D721Med (cell line): ENCODE measurements around the gene CALY.
A peak's percentile ranks its signal among the peaks of the same experiment; 100 is the strongest.

Source experiments
- DNase-seq: peaks from one replicate; pipeline ENCODE4 v3.0.0; 2011; ENCODE audit warnings: low spot score; ENCODE audit not compliant: insufficient read length
- FAIRE-seq: peaks from 2 replicates; lab custom pipeline; 2011; peaks lifted over from hg19 to GRCh38; lab: Jason Lieb, UNC
- TF ChIP-seq, protein P1 (sequence below): IDR thresholded peaks from 2 replicates; pipeline ENCODE4 v1.5.1; 2012; ENCODE audit warnings: mild to moderate bottlenecking, control low read depth; ENCODE audit not compliant: insufficient read depth; ENCODE audit errors: missing control alignments

Gene CALY

DNA sequence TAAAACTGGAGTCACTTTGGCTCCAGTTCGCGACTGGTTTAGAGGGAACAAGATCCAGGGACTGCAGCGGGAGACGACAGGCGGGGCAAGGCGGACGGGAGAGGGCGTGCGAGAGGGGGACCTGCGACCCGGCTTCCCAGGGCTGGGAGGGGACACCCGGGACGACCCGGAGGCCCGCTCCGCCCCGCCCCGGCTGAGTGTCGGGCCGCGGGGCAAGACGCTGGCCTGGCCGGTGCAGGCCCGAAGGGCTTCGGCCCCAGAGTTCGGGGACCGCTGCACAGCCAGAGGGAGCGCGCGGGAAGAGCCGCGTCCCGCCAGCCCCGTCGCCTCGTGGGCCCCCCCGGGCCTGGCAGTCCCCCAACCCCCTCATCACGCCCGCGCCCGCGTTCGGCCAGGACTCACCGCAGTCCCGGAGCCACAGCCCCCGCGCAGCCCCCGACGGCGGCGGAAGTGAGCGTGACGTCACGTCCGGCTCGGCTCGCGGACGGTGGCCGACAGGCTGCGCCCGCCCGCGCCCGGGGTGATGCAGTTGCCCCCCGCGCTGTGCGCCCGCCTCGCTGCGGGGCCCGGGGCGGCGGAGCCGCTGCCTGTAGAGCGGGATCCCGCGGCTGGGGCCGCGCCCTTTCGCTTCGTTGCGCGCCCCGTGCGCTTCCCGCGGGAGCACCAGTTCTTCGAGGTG lies 28.1 kb downstream of the CALY start, which contains the start of the genes TUBGCP2 and ZNF511:
TSS of gene TUBGCP2 (minus strand) at position 452 of the 679 bp plus-strand sequence. CDS start 5,931 bp downstream, outside the sequence.
TSS of gene ZNF511 (plus strand) at position 494 of the 679 bp plus-strand sequence. CDS start at position 524, 30 bp downstream.
- no peak for DNase-seq
- TF ChIP-seq, protein P1, sequence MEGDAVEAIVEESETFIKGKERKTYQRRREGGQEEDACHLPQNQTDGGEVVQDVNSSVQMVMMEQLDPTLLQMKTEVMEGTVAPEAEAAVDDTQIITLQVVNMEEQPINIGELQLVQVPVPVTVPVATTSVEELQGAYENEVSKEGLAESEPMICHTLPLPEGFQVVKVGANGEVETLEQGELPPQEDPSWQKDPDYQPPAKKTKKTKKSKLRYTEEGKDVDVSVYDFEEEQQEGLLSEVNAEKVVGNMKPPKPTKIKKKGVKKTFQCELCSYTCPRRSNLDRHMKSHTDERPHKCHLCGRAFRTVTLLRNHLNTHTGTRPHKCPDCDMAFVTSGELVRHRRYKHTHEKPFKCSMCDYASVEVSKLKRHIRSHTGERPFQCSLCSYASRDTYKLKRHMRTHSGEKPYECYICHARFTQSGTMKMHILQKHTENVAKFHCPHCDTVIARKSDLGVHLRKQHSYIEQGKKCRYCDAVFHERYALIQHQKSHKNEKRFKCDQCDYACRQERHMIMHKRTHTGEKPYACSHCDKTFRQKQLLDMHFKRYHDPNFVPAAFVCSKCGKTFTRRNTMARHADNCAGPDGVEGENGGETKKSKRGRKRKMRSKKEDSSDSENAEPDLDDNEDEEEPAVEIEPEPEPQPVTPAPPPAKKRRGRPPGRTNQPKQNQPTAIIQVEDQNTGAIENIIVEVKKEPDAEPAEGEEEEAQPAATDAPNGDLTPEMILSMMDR = peak; percentile 7
- FAIRE-seq = no peak

DNA sequence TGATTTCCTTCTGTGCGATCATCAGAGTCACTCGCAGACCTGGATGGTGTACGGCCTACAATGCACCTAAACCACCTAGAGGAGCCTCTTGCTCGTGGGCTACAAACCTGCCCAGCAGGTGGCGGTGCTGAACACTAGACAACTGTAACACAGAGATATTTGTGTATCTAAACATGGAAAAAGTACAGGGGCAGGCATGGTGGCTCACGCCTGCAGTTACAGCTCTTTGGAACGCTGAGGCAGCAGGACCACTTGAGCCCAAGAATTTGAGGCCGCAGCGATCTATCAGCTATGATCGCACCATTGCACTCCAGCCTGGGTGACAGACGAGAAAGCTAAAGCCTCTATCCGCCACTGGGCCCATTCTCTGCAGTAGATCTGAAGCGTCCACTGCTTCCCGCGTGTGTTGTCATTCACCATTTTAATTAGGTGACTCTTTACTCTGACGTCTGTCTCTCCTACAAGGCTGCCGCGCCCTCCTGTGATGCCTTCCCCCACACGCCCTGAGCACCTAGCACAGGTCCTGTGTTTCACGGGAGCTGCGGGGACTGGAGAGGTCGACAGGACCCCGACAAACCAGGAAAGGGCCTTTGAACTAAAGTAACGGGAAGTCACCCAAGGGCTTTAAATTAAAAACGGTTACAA lies 28.8 kb downstream of the CALY start:
- DNase-seq = no peak
- no peak for FAIRE-seq
- TF ChIP-seq, protein P1 = peak; percentile 70

DNA sequence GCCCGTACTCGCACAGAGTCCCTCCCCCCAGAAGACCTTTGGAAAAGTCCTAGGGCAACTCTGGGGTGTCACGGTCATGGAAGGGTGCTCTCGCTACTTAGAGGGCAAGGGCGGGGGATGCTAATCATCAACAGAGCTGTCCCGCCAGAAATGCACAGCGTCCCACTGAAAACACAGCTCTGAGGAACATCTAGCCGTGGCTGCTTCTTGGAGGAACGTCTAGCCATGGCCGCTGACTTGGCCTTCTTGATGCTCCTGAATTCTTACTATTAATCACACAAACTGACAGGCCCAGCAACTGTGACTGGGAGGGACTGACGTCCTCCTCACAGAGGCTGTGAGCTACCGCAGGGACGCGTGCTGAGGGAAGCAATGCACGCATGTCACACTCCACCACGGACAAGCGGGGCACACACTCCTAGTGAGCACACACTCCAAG lies 29.7 kb downstream of the CALY start:
- TF ChIP-seq, protein P1 = no peak
- FAIRE-seq (no peak), DNase-seq (no peak)

DNA sequence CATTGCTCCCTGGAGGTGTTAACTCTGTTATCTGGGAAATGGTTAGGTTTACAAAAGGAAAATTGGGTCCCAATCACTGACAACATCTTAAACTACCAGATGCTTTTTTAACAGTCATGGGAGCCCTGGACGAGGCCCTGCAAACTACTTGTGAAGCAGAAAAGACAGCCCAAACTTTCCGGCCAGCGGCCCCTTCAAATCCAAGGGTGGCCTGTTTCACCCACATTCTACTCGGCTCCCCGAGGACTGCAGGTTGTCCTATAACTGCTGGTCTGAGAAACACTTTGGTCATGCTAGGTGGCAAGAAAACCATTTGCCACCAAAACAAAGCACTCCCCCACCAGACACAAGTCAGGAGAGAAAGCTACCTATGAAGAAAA lies 30.6 kb downstream of the CALY start:
- no peak for DNase-seq
- no peak for FAIRE-seq
- TF ChIP-seq, protein P1 = no peak

DNA sequence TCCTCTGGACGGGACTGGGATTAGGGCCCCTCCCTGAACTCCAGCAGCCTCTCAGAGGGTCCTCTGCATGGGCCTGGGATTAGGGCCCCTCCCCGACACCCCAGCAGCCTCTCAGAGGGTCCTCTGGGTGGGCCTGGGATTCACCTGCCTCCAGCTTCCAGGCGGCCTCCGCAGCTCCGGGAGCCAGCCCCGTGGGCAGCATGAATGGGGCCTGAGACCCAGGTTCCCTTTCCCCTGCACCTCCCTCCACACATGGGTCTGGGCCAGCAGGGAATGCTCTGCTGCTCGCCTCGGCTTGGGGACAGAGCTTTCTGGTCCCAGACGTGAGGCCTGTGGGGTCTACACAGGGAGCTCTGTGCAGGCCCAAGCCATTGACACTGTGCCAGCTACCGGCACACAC lies 33.5 kb downstream of the CALY start:
- TF ChIP-seq, protein P1 = no peak
- DNase-seq = no peak
- FAIRE-seq = no peak

DNA sequence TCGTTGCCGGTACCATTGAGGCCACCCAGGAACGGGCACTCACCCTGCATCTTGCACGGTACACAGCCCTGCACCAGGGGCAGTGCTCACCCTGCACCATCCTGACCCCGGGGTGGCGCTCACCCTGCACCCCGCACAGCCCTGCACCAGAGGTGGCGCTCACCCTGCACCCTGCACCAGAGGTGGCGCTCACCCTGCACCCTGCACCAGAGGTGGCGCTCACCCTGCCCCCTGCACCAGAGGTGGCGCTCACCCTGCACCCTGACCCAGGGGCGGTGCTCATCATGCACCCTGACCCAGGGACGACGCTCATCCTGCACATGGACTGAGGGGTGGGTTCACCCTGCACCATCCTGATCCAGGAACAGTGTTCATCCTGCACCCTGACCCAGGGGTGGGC lies 34.5 kb downstream of the CALY start:
- no peak for FAIRE-seq
- TF ChIP-seq, protein P1 = no peak
- no peak for DNase-seq

DNA sequence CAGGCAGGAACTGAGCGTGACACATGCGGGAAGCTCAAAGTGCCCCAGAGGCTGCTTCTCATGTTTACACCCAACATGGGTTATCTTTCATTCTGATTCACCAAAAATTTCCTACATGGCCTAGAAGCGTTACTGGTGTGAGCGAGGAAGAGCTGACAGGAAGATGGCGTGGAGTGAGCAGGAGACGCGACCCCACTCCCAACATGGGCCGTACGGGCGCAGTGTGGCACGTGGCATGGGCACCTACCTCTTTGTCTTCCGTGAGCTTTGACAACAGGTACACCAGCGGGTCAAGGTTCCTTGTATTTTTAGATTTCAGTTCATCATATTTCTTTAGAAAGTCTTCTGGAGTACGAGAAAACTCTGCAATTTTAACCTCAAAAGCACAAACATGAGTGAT lies 37.0 kb downstream of the CALY start:
- no peak for DNase-seq
- TF ChIP-seq, protein P1 = no peak
- FAIRE-seq = no peak
